Measurements from ENCODE around the gene NARF.
"Not testable (repeated sequence)": the region's sequence is repeated elsewhere in the genome, so short reads cannot be mapped to it uniquely, and the experiment has no call there.

Gene NARF

GRCh38 chr17:82458179-82458884 is at the start of gene NARF:
Gene NARF (plus strand): TSS chr17:82458741. CDS start chr17:82458804, 63 bp downstream.
- DNase-seq (ENCODE audit: low read depth), result peak; percentile 83

GRCh38 chr17:82408938-82409318 is 49.6 kb upstream of the NARF start:
- DNase-seq (ENCODE audit: low read depth), result no peak

- DNase-seq (ENCODE audit: low read depth), result no peak
Measured at GRCh38 chr17:82410014-82410716, 48.4 kb upstream of the NARF start.

- no peak for DNase-seq (ENCODE audit: low read depth)
Measured at GRCh38 chr17:82411396-82412053, 47.0 kb upstream of the NARF start.

- not testable (repeated sequence) for DNase-seq (ENCODE audit: low read depth)
Measured at GRCh38 chr17:82412081-82412480, 46.5 kb upstream of the NARF start.

GRCh38 chr17:82412535-82413520 is 45.7 kb upstream of the NARF start:
- DNase-seq (ENCODE audit: low read depth), result no peak

GRCh38 chr17:82414548-82415281 is 43.8 kb upstream of the NARF start:
- no peak for DNase-seq (ENCODE audit: low read depth)

GRCh38 chr17:82415336-82415735 is 43.2 kb upstream of the NARF start:
- no peak for DNase-seq (ENCODE audit: low read depth)

- DNase-seq (ENCODE audit: low read depth), result no peak
Measured at GRCh38 chr17:82415786-82416185, 42.8 kb upstream of the NARF start.

- no peak for DNase-seq (ENCODE audit: low read depth)
Measured at GRCh38 chr17:82416264-82416663, 42.3 kb upstream of the NARF start.

- no peak for DNase-seq (ENCODE audit: low read depth)
Measured at GRCh38 chr17:82416771-82417170, 41.8 kb upstream of the NARF start.

GRCh38 chr17:82418001-82418986 is 40.2 kb upstream of the NARF start, which contains the start of the genes HEXD and OGFOD3:
Gene HEXD (plus strand): TSS chr17:82418347. CDS start chr17:82419800, 1,453 bp downstream.
Gene OGFOD3 (minus strand): TSS chr17:82418586. CDS start chr17:82418485, 101 bp downstream.
- no peak for DNase-seq (ENCODE audit: low read depth)

GRCh38 chr17:82419540-82419939 is 39.0 kb upstream of the NARF start:
- no peak for DNase-seq (ENCODE audit: low read depth)

- no peak for DNase-seq (ENCODE audit: low read depth)
Measured at GRCh38 chr17:82424001-82424862, 34.3 kb upstream of the NARF start.

- no peak for DNase-seq (ENCODE audit: low read depth)
Measured at GRCh38 chr17:82424863-82425159, 33.7 kb upstream of the NARF start.

GRCh38 chr17:82428546-82428945 is 30.0 kb upstream of the NARF start:
- DNase-seq (ENCODE audit: low read depth), result no peak

- DNase-seq (ENCODE audit: low read depth), result no peak
Measured at GRCh38 chr17:82429824-82430223, 28.7 kb upstream of the NARF start.

- DNase-seq (ENCODE audit: low read depth), result no peak
Measured at GRCh38 chr17:82432017-82432416, 26.5 kb upstream of the NARF start.
